ENCODE measurements around the gene WDR88.

DNA sequence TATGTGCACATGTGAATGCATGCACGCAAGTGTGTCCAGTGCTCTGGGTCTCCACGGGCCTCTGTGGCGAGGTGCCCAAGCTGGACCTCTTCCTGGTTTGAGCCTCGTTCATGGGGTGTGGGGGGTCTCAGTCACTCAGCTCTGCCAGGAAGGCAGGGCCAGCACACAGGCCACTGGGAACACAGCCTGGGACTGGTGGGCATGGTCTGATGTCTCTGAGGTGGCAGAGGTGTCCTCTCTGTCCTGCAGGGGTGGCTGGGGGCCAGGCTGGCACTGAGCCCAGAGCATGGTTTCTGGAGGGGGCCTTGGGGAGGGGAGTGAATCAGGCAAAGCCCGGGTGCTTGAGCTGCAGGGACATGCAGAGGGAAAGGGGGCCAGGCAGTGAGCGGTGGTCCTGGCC is 71.6 kb downstream of the WDR88 start:
- TF ChIP-seq, protein P1, sequence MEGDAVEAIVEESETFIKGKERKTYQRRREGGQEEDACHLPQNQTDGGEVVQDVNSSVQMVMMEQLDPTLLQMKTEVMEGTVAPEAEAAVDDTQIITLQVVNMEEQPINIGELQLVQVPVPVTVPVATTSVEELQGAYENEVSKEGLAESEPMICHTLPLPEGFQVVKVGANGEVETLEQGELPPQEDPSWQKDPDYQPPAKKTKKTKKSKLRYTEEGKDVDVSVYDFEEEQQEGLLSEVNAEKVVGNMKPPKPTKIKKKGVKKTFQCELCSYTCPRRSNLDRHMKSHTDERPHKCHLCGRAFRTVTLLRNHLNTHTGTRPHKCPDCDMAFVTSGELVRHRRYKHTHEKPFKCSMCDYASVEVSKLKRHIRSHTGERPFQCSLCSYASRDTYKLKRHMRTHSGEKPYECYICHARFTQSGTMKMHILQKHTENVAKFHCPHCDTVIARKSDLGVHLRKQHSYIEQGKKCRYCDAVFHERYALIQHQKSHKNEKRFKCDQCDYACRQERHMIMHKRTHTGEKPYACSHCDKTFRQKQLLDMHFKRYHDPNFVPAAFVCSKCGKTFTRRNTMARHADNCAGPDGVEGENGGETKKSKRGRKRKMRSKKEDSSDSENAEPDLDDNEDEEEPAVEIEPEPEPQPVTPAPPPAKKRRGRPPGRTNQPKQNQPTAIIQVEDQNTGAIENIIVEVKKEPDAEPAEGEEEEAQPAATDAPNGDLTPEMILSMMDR (IDR thresholded peaks at IDR 0.05), result no peak
- TF ChIP-seq POLR2A (IDR thresholded peaks at IDR 0.05), result no peak
